GM12878 (cell line): ENCODE data around the gene SMG6. TPM values are rescaled to one million over a fixed set of nuclear protein-coding genes. Genes with fewer than 3 reads are reported as not detected.

Experiments used
- ATAC-seq: fragments of 200-7000 bp; cut with Tn5 transposase; 3 replicates; pipeline ENCODE4 v1.9.1; 2020; ENCODE audit warnings: mild to moderate bottlenecking, moderate library complexity
- BruUV-seq: library from RNA; stranded (reverse); fragments of 400-500 nt; replicated peaks from 2 replicates; lab custom pipeline; 2021; lab: Mats Ljungman, UMichigan
- CTCF ChIA-PET: fragments of 300-600 bp; sonication (Branson Sonifier 250); formaldehyde crosslinking; extraction: SDS; loops from one replicate; lab custom pipeline; 2021; ENCODE audit warnings: inconsistent platforms; lab: Yijun Ruan, JAX
- POLR2A ChIA-PET: fragments of 350-600 bp; formaldehyde crosslinking; extraction: SDS; loops from one replicate; lab custom pipeline; 2021; ENCODE audit warnings: inconsistent platforms; lab: Charles Lee
- RAD21 ChIA-PET: fragments of 300-600 bp; sonication (Branson Sonifier 250); formaldehyde crosslinking; loops from one replicate; lab custom pipeline; 2023; ENCODE audit warnings: antibody characterized with exemption; ENCODE audit not compliant: unreplicated experiment; lab: Charles Lee
- SMC1A ChIA-PET: fragments of 300-600 bp; sonication (Branson Sonifier 250); formaldehyde crosslinking; loops from one replicate; lab custom pipeline; 2023; ENCODE audit not compliant: unreplicated experiment, uncharacterized antibody; lab: Charles Lee
- DNase-seq: peaks from one replicate; pipeline ENCODE4 v3.0.0-alpha.2; 2011; ENCODE audit warnings: low read depth, low spot score
- FAIRE-seq: peaks from 3 replicates; lab custom pipeline; 2011; peaks lifted over from hg19 to GRCh38; lab: Jason Lieb, UNC
- H2AFZ ChIP-seq: 2 replicates; pipeline ENCODE4 v1.6.0; 2011; ENCODE audit warnings: low read depth, low read length, control low read depth; ENCODE audit not compliant: control insufficient read depth
- H3K27ac ChIP-seq: 2 replicates; pipeline ENCODE4 v1.5.1; 2011; ENCODE audit warnings: control low read depth; ENCODE audit not compliant: control insufficient read depth, insufficient read depth
- H3K27me3 ChIP-seq, 2 experiments: replicated peaks in 1 of 2; 2 replicates each; pipeline versions ENCODE4 v1.6.0 to v1.6.1; 2011; ENCODE audit warnings: low read length in 1 of 2; ENCODE audit not compliant: control insufficient read depth in 2 of 2, insufficient read depth in 2 of 2
- H3K36me3 ChIP-seq, 2 experiments: 2 replicates each; pipeline ENCODE4 v1.5.1; 2011; ENCODE audit warnings: low read length in 1 of 2; ENCODE audit not compliant: control insufficient read depth in 2 of 2, insufficient read depth in 2 of 2
- H3K4me1 ChIP-seq: 2 replicates; pipeline ENCODE4 v1.6.1; 2011; ENCODE audit warnings: mild to moderate bottlenecking, low read length, moderate library complexity, mixed read lengths; ENCODE audit not compliant: control insufficient read depth, insufficient read depth
- H3K4me2 ChIP-seq: 2 replicates; pipeline ENCODE4 v1.6.0; 2011; ENCODE audit warnings: control low read depth; ENCODE audit not compliant: control insufficient read depth, insufficient read depth
- H3K4me3 ChIP-seq: fragments of 200-600 bp; sonication (generic); 2 replicates; pipeline ENCODE4 v1.5.1; 2016
- H3K79me2 ChIP-seq: 2 replicates; pipeline ENCODE4 v1.6.0; 2011; ENCODE audit warnings: low read length; ENCODE audit not compliant: control insufficient read depth, insufficient read depth
- H3K9ac ChIP-seq: 2 replicates; pipeline ENCODE4 v1.8.0; 2011; ENCODE audit warnings: low read length, control low read depth, mixed read lengths; ENCODE audit not compliant: control insufficient read depth, insufficient read depth
- H3K9me3 ChIP-seq: replicated peaks from 3 replicates; pipeline ENCODE4 v1.5.1; 2011; ENCODE audit warnings: mild to moderate bottlenecking, low read length; ENCODE audit not compliant: control insufficient read depth, insufficient read depth
- H4K20me1 ChIP-seq: 2 replicates; pipeline ENCODE4 v1.6.0; 2011; ENCODE audit not compliant: control insufficient read depth, insufficient read depth
- ESRRA ChIP-seq: IDR thresholded peaks from 2 replicates; pipeline ENCODE4 v1.6.1; 2012; ENCODE audit warnings: mild to moderate bottlenecking, low read length, improper control_type of control experiment
- IRF4 ChIP-seq: IDR thresholded peaks from 2 replicates; pipeline ENCODE4 v1.6.1; 2011; ENCODE audit warnings: low read depth, low read length
- NFIC ChIP-seq: IDR thresholded peaks from 2 replicates; pipeline ENCODE4 v1.6.1; 2012; ENCODE audit warnings: low read depth, mild to moderate bottlenecking, inconsistent platforms, low read length, moderate library complexity
- PAX5 ChIP-seq: IDR thresholded peaks from 2 replicates; pipeline ENCODE4 v1.6.1; 2011; ENCODE audit warnings: low read depth, low read length, borderline replicate concordance
- POLR2A ChIP-seq: IDR thresholded peaks from 2 replicates; pipeline ENCODE4 v1.6.1; 2011; ENCODE audit warnings: low read depth, mild to moderate bottlenecking, low read length
- PRDM15 ChIP-seq: fragments of 450-650 bp; formaldehyde crosslinking; IDR thresholded peaks from 2 replicates; pipeline ENCODE4 v1.4.0; 2020; ENCODE audit warnings: mild to moderate bottlenecking, moderate library complexity
- TBL1XR1 ChIP-seq: IDR thresholded peaks from 2 replicates; pipeline ENCODE4 v1.6.1; 2012; ENCODE audit warnings: low read depth, low read length, improper control_type of control experiment
- ZBTB11 ChIP-seq: fragments of 450-650 bp; formaldehyde crosslinking; IDR thresholded peaks from 2 replicates; pipeline ENCODE4 v1.5.0; 2022; ENCODE audit warnings: mild to moderate bottlenecking, missing genetic modification characterization
- WGBS: methylation state at CpG from one replicate; pipeline ENCODE4 v1.1.6; 2016; ENCODE audit warnings: low lambda C conversion rate; ENCODE audit not compliant: insufficient replicate concordance, insufficient coverage; ENCODE audit errors: missing lambda C conversion rate; 5-methylcytosine and 5-hydroxymethylcytosine counted together
- in situ Hi-C: fragments of 300-500 bp; cut with MboI; formaldehyde crosslinking; loops from 9 replicates; pipeline ENCODE4 v1.14.3; 2018; ENCODE audit warnings: mixed read lengths
- intact Hi-C: fragments of 100-400 bp; cut with micrococcal nuclease; formaldehyde crosslinking; loops from one replicate; pipeline ENCODE4 v1.14.2; 2022; ENCODE audit not compliant: unreplicated experiment
- polyA plus RNA-seq, 11 experiments: library from polyadenylated mRNA; depleted of rRNA in 4 of 11; unstranded in 6 of 11; stranded (reverse) in 5 of 11; fragments of >200 nt; fragmentation: Nextera tagmentation in 4 of 11; fragmentation: Illumina TruSeq in 1 of 11; extraction: Ambion mirVana in 4 of 11; extraction: Trizol in 1 of 11; gene quantifications; 1 replicate in 1 of 11; 2 replicates in 10 of 11; pipeline versions ENCODE4 v1.2.1 to v1.2.3, GENCODE V29; 2011 to 2016; ENCODE audit warnings: inconsistent platforms in 2 of 11, missing spikeins in 2 of 11, low read depth in 1 of 11
- total RNA-seq, 4 experiments: library from RNA; depleted of rRNA in 3 of 4; stranded (reverse); fragments of >200 nt in 3 of 4; fragmentation: Illumina TruSeq in 1 of 4; extraction: Trizol in 1 of 4; gene quantifications; 2 replicates each; pipeline versions ENCODE4 v1.2.1 to v1.2.3, GENCODE V29; 2013 to 2021

Gene SMG6
- total and polyA plus RNA-seq, 10 of the 15 experiments (the other 5 are each of a cell fraction or from before 2014, with no cell fraction given), result 0.58 to 28.7 (median 15.7) TPM

GRCh38 chr17:2070241-2071023 lies 233.2 kb downstream of the SMG6 start (continued):
- TF ChIP-seq ZBTB11 (no peak), NFIC (peak; percentile 97), TBL1XR1 (peak; percentile 100), ESRRA (0 out of 2 replicates have a peak, but pooled peaks have one; percentile 79), IRF4 (peak; percentile 100), PAX5 (peak; percentile 99)

DNA sequence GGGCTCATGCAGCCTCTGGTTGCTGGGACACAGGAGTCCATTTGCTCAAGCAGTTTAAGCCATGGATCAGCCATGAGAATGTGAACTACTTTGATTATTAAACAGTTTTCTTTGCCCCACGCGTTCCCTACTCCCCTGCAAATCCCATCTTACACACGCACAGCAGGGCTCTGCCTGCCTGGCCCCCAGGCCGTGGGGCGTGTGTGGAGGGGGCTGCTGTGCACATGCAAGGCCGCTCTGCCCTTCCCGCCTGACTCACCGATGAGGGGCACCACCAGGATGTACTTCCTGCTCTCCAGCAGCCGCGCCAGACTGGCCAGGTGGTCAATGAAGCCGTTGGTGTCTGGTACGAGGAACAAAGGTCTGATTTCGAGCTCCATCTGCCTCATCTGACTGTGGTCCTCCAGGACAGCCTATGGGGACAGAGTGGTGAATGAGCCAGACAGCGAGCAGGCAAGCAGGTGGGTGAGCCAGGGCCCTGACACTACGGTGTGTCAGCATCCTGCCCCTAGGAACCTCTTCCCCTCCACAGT lies 235.0 kb downstream of the SMG6 start:
- H4K20me1 ChIP-seq, result no peaks in the 10 kb centered on the region
- H3K4me3 ChIP-seq, result no peak overlapping the region
- peak overlapping the region; percentile 46 for H3K27ac ChIP-seq
- peak; percentile 48; the same call in 1 of the 2 replicates for TF ChIP-seq POLR2A
- no peak for TF ChIP-seq PRDM15 (CRISPR knock-in tag)
- no peaks in the 10 kb centered on the region for H3K9me3 ChIP-seq
- no peaks in the 10 kb centered on the region for H3K79me2 ChIP-seq
- WGBS, result 93% methylated on average over 15 of the region's 15 CpGs
- in situ Hi-C loops (loop anchor here (10.0 kb wide), 1 partner anchor 176 kb away; no protein-coding TSS in a partner anchor), intact Hi-C loops (no loop called here)
- peaks cover 44% of the 10 kb centered on the region for H3K4me1 ChIP-seq
- ChIA-PET CTCF (interaction anchor here (0.9 to 8.5 kb wide), 8 partner anchors 12 to 216 kb away, joined by 3 to 77 read pairs (median 4); partner anchors contain the start of gene HIC1), RAD21 (interaction anchor here (0.6 to 4.7 kb wide), 10 partner anchors 8 to 199 kb away, joined by 3 to 85 read pairs (median 4); partner anchors contain the start of gene HIC1), POLR2A (interaction anchor here (1.8 to 12.5 kb wide), 2 partner anchors 9 to 19 kb away, joined by 7 to 148 read pairs; no protein-coding TSS in a partner anchor), SMC1A (interaction anchor here (0.8 to 6.1 kb wide), 15 partner anchors 10 to 184 kb away, joined by 3 to 107 read pairs (median 4); partner anchors contain the start of gene HIC1)
- no peak overlapping the region; the same call in 1 of the 2 replicates for H3K4me2 ChIP-seq
- H3K9ac ChIP-seq, result no peak overlapping the region
- H3K27me3 ChIP-seq, result no peaks in the 10 kb centered on the region
- BruUV-seq, result no TSS peak
- peaks cover 18 to 21% of the 10 kb centered on the region in 2 experiments for H3K36me3 ChIP-seq
- ATAC-seq, result no peak
- DNase-seq, result no peak
- no peak for FAIRE-seq
- no peak overlapping the region for H2AFZ ChIP-seq
